GM21528 (cell line): ENCODE results near the gene TMEM154.
"Not testable (repeated sequence)": the region's sequence is repeated elsewhere in the genome, so short reads cannot be mapped to it uniquely, and the experiment has no call there.

ENCODE experiments used
- ATAC-seq: cut with Tn5 transposase; IDR thresholded peaks from one replicate; pipeline ENCODE4 v1.9.1; 2021; ENCODE audit warnings: mild to moderate bottlenecking, moderate library complexity; ENCODE audit not compliant: unreplicated experiment, low FRiP score

The TMEM154 gene

GRCh38 chr4:152672206-152673092 lies 7.3 kb downstream of the TMEM154 start:
- ATAC-seq: no peak

DNA sequence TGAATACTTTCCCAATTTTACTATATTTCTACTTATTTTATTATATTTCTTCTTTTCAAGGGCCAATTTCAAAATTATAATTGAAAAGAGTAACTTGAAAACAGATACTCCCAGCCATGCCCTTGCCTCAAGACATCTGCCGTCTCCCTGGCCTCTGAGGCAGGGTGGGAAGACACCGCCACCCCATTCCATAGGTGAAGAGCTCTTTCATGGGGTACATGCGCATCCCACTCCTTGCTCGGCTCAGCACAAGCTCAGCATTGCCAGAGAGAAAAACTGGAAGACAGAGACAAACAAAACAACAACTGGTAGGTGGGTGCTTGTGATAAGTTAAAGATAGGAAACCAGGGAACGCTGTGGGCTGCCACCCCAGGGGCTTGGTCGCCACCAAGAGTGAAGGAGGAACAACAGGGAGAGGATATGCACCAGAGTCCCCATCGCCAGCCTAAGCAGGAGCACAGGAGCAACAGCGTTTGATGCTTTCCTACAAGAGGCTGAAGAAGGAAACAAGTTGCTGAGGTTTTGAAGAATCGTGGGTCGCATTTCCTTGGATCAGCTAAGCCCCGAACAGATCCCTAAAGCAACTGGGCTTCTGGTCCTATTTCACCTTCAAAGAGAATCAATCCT lies 11.3 kb downstream of the TMEM154 start:
- ATAC-seq: no peak

DNA sequence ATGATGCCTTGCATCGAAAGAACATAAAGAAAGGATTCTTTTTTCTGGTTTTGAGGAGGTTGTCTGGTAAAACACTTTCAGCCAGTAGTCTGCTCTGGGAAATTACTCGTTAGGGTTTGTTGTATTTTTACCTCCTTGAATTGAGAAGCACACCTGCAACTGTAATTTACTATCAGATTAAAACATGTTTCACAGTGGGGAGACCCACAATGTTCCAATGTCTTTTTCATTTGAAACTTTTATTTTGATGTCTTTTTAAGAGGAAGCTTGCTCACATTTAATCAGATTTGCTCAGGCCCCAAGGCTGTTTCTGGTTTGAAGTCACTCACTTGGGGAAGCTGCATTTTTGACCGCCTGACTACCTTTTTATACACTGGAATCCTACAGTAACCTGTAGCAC lies 12.0 kb downstream of the TMEM154 start:
- ATAC-seq: no peak

- no peak for ATAC-seq
Observed at GRCh38 chr4:152666946-152667345, 12.9 kb downstream of the TMEM154 start.

- no peak for ATAC-seq
Observed at GRCh38 chr4:152665691-152666395, 14.0 kb downstream of the TMEM154 start.

GRCh38 chr4:152664067-152664378 lies 15.8 kb downstream of the TMEM154 start:
- not testable (repeated sequence) for ATAC-seq

- peak; percentile 60 for ATAC-seq
Observed at GRCh38 chr4:152663203-152664066, 16.4 kb downstream of the TMEM154 start.

DNA sequence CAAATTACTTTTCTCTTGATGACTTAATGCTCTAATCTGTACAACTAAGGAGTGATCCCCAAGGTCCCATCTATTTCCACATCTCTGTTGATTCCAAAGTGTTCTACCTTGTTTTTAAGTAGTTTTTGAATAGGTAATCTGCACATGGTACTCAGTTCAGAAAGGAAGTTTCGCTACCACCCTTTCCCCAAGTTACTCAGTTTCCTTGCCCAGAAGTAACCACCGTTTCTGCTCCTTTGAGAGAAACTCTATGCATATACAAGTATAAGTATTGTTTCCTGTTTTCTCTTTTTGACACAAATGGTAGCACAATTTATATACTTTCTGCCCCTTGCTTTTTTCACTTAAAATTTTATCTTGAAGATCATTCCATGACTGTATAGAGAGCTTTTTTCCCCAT lies 18.1 kb downstream of the TMEM154 start:
- no peak for ATAC-seq

GRCh38 chr4:152660526-152660925 lies 19.3 kb downstream of the TMEM154 start:
- ATAC-seq: no peak

DNA sequence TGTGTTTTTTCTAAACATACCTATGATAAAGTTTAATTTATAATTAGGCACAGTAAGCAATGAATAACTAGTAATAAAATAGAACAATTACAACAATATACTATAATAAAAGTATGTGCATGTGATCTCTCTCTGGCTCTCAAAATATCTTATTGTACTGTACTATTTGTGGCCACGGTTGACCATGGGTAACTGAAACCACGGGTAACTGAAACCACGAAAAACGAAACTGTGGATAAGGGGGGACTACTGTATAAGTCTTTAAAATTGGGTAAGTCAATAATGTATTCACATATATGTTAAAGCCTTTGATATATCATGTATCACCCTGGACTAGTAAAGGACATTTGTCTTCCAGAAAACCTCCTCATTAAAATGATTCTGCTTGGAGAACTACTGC lies 20.0 kb downstream of the TMEM154 start:
- no peak for ATAC-seq

- no peak for ATAC-seq
Observed at GRCh38 chr4:152657657-152658056, 22.1 kb downstream of the TMEM154 start.

DNA sequence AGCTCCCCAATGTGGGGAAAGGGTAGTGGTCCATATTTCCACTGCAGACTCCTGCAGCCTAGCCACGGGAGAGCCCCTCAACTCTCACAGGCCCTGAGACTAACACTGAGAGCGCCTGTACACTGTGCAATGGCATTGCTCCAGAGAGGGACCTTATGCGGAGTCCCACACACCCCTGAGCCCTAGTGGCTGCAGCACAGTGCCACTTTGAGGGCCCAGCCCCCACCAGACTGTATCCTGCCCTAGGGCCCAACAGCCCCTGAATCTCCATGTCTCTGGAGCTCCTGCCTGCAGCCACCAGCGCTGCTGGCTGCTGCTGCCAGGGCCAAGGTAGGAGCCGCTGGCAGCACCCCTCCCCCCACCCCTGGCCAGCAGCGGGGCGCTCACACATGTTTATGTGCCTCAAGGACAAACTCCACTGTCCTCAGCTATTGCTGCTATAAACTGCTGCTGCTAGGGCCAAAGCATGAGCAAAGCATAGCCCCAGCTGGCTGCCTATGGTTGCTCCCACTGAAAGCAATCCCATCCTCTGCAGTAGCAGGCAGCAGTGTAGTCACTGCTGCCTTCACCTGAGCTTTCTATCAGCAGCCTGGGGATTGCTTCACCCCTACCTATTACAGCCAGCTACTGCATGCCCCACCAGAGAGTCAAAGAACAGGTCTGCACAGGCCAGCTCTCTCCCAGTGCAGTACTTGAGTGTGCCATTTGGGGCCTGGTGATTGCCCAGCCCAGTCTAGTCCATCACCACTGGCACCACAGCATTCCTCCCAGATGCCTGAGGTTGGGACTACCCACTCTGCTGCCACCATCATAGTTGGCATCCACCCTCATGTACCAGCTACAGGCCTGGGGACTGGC lies 24.3 kb downstream of the TMEM154 start:
- ATAC-seq: no peak

DNA sequence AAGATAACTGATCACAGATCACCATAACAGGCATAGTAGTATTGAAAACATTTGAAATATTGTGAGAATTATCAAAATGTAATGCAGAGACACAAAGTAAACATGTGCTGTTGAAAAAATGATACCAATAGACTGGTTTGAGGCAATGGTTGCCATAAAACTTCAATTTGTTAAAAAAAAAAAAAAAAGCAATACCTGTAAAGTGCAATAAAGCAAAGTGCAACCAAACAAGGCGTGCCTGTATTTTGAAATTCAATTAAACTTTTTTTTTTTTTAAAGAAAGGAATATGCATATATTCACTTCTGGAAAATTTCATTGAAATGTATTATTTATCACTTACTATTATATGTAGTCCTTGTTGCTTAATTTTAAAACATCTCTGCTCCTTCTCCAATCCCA lies 27.7 kb downstream of the TMEM154 start:
- ATAC-seq: no peak

DNA sequence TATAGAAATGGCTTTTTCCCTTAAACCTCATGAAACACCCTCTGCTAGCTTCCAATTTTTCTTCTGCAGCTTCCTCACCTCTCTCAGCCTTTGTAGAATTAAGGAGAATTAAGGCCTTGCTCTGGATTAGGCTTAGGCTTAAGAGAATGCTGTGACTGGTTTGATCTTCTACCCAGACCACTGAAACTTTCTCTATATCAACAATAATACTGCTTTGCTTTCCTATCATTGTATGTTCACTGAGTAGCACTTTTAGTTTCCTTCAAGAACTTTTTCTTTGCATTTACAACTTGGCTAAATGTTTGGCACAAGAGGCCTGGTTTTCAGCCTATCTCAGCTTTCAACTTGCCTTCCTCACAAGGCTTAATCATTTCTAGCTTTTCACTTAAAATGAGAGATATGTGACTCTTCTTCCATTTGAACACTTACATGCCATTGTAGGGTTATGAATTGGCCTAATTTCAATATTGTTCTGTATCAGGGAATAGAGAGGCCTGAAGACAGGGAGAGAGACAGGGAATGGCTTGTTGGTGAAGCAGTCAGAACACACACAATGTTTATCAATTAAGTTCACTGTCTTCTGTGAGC lies 28.2 kb downstream of the TMEM154 start:
- ATAC-seq: no peak

- no peak for ATAC-seq
Observed at GRCh38 chr4:152646221-152646620, 33.6 kb downstream of the TMEM154 start.

DNA sequence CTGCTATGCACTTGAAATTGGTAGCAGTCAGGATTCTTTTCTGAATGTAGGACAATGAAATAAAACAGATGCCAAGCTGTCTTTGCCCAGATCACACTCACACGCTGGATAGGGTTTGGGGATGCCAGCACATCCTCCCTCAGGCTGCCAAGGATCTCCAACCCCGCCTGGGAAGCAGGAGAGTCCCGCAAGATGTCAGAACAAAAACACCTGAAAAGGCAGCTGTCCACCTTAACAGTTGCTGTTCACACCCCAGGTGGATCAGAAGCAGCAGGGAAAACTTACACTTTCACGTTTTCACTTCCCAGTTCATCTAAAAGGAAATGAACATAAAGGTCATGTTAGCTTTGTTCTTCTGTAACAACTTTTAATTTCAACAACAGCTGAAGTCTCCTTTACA lies 35.7 kb downstream of the TMEM154 start:
- no peak for ATAC-seq

GRCh38 chr4:152643153-152644035 lies 36.4 kb downstream of the TMEM154 start:
- ATAC-seq: peak; percentile 88
